GM23338 (cell line): ENCODE results near the gene CASP6.

Experiments
- CREB1 ChIP-seq: fragments of 250-450 bp; sonication (Bioruptor Pico); IDR thresholded peaks from 2 replicates; pipeline ENCODE4 v1.5.0; 2020; ENCODE audit warnings: low read depth, mild to moderate bottlenecking, moderate library complexity
- CTCF ChIP-seq, 2 experiments: fragments of 200-600 bp in 1 of 2; sonication (generic) in 1 of 2; conservative IDR thresholded peaks; 2 replicates each; pipeline versions ENCODE4 v1.5.1 to v1.6.1; 2016 to 2017; ENCODE audit warnings: antibody characterized with exemption in 2 of 2, low read depth in 2 of 2, mild to moderate bottlenecking in 2 of 2, moderate library complexity in 1 of 2
- ETS1 ChIP-seq: IDR thresholded peaks from 2 replicates; pipeline ENCODE4 v1.6.1; 2016; ENCODE audit warnings: antibody characterized with exemption
- EZH2 ChIP-seq: fragments of 200-600 bp; sonication (generic); IDR thresholded peaks from one replicate; pipeline ENCODE4 v1.8.0; 2017; ENCODE audit warnings: antibody characterized with exemption, mild to moderate bottlenecking, low read depth; ENCODE audit not compliant: unreplicated experiment
- EZH2phosphoT487 ChIP-seq: fragments of 200-600 bp; sonication (generic); IDR thresholded peaks from one replicate; pipeline ENCODE4 v1.8.1; 2018; ENCODE audit warnings: antibody characterized with exemption; ENCODE audit not compliant: unreplicated experiment
- JUNB ChIP-seq: IDR thresholded peaks from one replicate; pipeline ENCODE4 v1.6.1; 2016; ENCODE audit warnings: antibody characterized with exemption; ENCODE audit not compliant: unreplicated experiment
- POLR2AphosphoS5 ChIP-seq: IDR thresholded peaks from 2 replicates; pipeline ENCODE4 v1.6.1; 2016; ENCODE audit warnings: antibody characterized with exemption, low read depth
- REST ChIP-seq: IDR thresholded peaks from one replicate; pipeline ENCODE4 v1.6.1; 2018; ENCODE audit warnings: antibody characterized with exemption; ENCODE audit not compliant: unreplicated experiment
- STAT1 ChIP-seq: IDR thresholded peaks from one replicate; pipeline ENCODE4 v1.6.1; 2016; ENCODE audit warnings: antibody characterized with exemption; ENCODE audit not compliant: unreplicated experiment
- ZNF114 ChIP-seq: fragments of 250-450 bp; sonication (Bioruptor Pico); IDR thresholded peaks from 2 replicates; pipeline ENCODE4 v1.5.0; 2020; ENCODE audit warnings: mild to moderate bottlenecking, moderate library complexity

- TF ChIP-seq EZH2phosphoT487 (no peak), CTCF (conservative IDR thresholded peaks at IDR 0.05; ENCODE audit: low read depth in 2 of 2) (no peak), EZH2 (no peak), ETS1 (no peak), POLR2AphosphoS5 (no peak), JUNB (no peak), REST (no peak), CREB1 (no peak), ZNF114 (CRISPR knock-in tag) (no peak), STAT1 (no peak)
Measured at GRCh38 chr4:109708435-109708834, 5.2 kb upstream of the CASP6 start.
